T47D (cell line): ENCODE measurements around the gene MSRB3.

Source experiments
- DNase-seq, 2 experiments: peaks; one replicate each; pipeline versions ENCODE4 v3.0.0 to v3.0.0-alpha.2; 2011 to 2012; ENCODE audit warnings: low read depth in 1 of 2, low spot score in 1 of 2
- JUND ChIP-seq: IDR thresholded peaks from 2 replicates; pipeline ENCODE4 v1.6.1; 2012; ENCODE audit warnings: low read depth
- in situ Hi-C: cut with HindIII; loops from 2 replicates; pipeline ENCODE4 v1.10.0; 2016; ENCODE audit warnings: low sequenced_read_pairs, low pct_unique_long_range_greater_than_20kb

MSRB3 gene

GRCh38 chr12:65335981-65336380 lies 57.5 kb downstream of the MSRB3 start:
- no peak for TF ChIP-seq JUND
- in situ Hi-C loops = no loop called here
- DNase-seq = no peak

GRCh38 chr12:65339161-65339560 lies 60.7 kb downstream of the MSRB3 start:
- no peak for TF ChIP-seq JUND
- DNase-seq = peak in 1 of 2 experiments; percentile 64
- in situ Hi-C loops = no loop called here

GRCh38 chr12:65343230-65343629 lies 64.7 kb downstream of the MSRB3 start:
- in situ Hi-C loops = no loop called here
- no peak for DNase-seq
- no peak for TF ChIP-seq JUND

- DNase-seq = no peak
- in situ Hi-C loops = no loop called here
- no peak for TF ChIP-seq JUND
Observed at GRCh38 chr12:65343801-65344200, 65.3 kb downstream of the MSRB3 start.

GRCh38 chr12:65355461-65355860 lies 77.0 kb downstream of the MSRB3 start:
- in situ Hi-C loops = no loop called here
- no peak for TF ChIP-seq JUND
- no peak for DNase-seq

- DNase-seq = no peak
- TF ChIP-seq JUND = no peak
- in situ Hi-C loops = no loop called here
Observed at GRCh38 chr12:65362234-65363031, 84.0 kb downstream of the MSRB3 start.

DNA sequence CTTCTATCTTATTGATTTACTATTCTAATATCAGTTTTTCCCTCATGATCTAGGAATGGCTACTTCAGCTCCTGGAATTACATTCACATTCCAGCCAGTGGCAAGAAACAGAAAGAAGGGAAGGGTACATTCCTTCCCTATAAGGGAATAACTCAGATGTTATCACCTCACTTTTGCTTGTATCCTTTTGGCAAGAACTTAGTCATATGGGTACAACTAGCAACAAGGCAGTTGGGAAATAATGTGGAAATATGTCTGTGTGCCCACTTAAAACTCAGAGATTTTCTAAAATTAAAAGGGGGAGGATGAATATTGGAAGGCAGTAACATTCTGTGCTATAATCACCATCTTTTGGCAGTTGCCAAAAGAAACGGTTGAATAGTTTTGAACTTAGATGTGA lies 85.6 kb downstream of the MSRB3 start:
- DNase-seq = peak in 1 of 2 experiments; percentile 12
- TF ChIP-seq JUND = no peak
- in situ Hi-C loops = no loop called here

- DNase-seq = no peak
- no peak for TF ChIP-seq JUND
- in situ Hi-C loops = no loop called here
Observed at GRCh38 chr12:65367396-65367795, 88.9 kb downstream of the MSRB3 start.

DNA sequence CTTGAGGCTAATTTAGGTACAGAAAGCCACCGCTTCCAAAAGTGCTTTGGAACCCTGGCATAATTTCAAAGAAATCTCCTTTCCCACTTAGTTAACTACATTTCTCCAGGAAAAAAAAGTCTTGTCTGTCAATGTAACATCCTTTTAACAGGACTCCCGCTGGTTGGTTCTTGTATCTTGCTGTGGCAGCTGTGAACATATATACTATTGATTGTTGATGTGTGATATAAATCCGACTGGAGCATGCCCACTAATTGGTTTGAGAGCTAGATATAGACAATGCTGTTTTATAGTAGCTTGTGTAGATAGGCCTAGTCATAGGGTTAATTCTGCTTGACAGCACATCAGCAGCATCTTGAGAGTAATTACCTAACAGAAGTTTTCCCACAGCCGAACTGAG lies 89.6 kb downstream of the MSRB3 start:
- TF ChIP-seq JUND = no peak
- no peak for DNase-seq
- in situ Hi-C loops = no loop called here

- no peak for DNase-seq
- no peak for TF ChIP-seq JUND
- in situ Hi-C loops = no loop called here
Observed at GRCh38 chr12:65372574-65372973, 94.1 kb downstream of the MSRB3 start.

- TF ChIP-seq JUND = no peak
- in situ Hi-C loops = no loop called here
- no peak for DNase-seq
Observed at GRCh38 chr12:65384240-65384639, 105.8 kb downstream of the MSRB3 start.

- in situ Hi-C loops = no loop called here
- TF ChIP-seq JUND = no peak
- no peak for DNase-seq
Observed at GRCh38 chr12:65387396-65387795, 108.9 kb downstream of the MSRB3 start.

- TF ChIP-seq JUND = no peak
- no peak for DNase-seq
- in situ Hi-C loops = no loop called here
Observed at GRCh38 chr12:65389436-65389835, 111.0 kb downstream of the MSRB3 start.

- no peak for TF ChIP-seq JUND
- no peak for DNase-seq
- in situ Hi-C loops = no loop called here
Observed at GRCh38 chr12:65391711-65392110, 113.2 kb downstream of the MSRB3 start.

GRCh38 chr12:65392491-65392890 lies 114.0 kb downstream of the MSRB3 start:
- in situ Hi-C loops = no loop called here
- TF ChIP-seq JUND = no peak

More at GRCh38 chr12:65392491-65392890, 114.0 kb downstream of the MSRB3 start:
- no peak for DNase-seq
